ENCODE data around the gene TENM4.
"Not testable (repeated sequence)": the region's sequence is repeated elsewhere in the genome, so short reads cannot be mapped to it uniquely, and the experiment has no call there.

The TENM4 gene

GRCh38 chr11:78840623-78841022 lies 600.2 kb downstream of the TENM4 start:
- no peak for TF ChIP-seq ZNF274 (IDR thresholded peaks at IDR 0.05; ENCODE audit: low read depth, low read length)
- no peak overlapping the region for H3K4me3 ChIP-seq (ENCODE audit: low read length)

- TF ChIP-seq ZNF274 (IDR thresholded peaks at IDR 0.05; ENCODE audit: low read depth, low read length) = no peak
- no peak overlapping the region for H3K4me3 ChIP-seq (ENCODE audit: low read length)
These were observed 600.6 kb downstream of the TENM4 start for GRCh38 chr11:78840200-78840599.

DNA sequence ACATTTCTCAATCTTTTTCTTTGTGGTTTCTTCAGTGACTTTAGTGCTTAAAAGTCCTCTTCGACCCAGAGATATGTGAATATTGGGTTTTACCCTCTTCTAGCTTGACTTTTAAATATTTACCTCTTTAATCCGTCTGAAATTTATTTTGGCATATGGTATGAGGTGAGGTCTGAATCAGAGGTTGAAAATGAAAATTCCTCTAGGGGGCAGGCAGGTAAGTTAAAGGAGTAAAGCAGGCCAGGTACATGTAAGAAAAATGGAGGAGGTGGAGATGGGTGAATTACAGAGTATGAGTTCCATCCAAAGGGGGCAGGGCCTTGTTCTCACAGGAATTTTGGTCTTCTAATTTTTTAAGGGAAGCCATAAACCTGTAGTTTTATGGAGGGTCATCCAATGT lies 602.4 kb downstream of the TENM4 start:
- no peak for TF ChIP-seq ZNF274 (IDR thresholded peaks at IDR 0.05; ENCODE audit: low read depth, low read length)
- no peak overlapping the region for H3K4me3 ChIP-seq (ENCODE audit: low read length)

DNA sequence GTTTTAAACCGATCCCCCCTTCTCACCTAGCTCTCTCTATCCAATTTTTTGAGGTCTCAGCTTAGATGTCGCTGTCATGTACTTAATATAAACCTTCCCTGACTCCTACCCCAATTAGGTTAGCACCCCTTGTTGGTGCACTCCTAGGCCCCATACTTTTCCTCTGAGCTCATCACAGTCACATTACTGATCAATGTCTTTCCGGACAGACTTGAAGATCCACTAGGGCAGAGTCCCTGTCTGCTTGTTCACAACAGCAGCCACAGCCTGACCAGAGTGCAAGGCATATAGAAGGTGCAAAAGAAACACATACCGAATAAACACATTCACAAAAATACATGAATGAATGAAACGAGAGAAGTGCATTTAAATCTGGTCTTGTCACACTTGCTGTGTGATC lies 605.2 kb downstream of the TENM4 start:
- no peak for TF ChIP-seq ZNF274 (IDR thresholded peaks at IDR 0.05; ENCODE audit: low read depth, low read length)
- no peak overlapping the region for H3K4me3 ChIP-seq (ENCODE audit: low read length)

- no peak overlapping the region for H3K4me3 ChIP-seq (ENCODE audit: low read length)
- TF ChIP-seq ZNF274 (IDR thresholded peaks at IDR 0.05; ENCODE audit: low read depth, low read length) = no peak
These were observed 605.9 kb downstream of the TENM4 start for GRCh38 chr11:78834886-78835285.

- no peak for TF ChIP-seq ZNF274 (IDR thresholded peaks at IDR 0.05; ENCODE audit: low read depth, low read length)
- no peak overlapping the region for H3K4me3 ChIP-seq (ENCODE audit: low read length)
These were observed 607.6 kb downstream of the TENM4 start for GRCh38 chr11:78833237-78833636.

DNA sequence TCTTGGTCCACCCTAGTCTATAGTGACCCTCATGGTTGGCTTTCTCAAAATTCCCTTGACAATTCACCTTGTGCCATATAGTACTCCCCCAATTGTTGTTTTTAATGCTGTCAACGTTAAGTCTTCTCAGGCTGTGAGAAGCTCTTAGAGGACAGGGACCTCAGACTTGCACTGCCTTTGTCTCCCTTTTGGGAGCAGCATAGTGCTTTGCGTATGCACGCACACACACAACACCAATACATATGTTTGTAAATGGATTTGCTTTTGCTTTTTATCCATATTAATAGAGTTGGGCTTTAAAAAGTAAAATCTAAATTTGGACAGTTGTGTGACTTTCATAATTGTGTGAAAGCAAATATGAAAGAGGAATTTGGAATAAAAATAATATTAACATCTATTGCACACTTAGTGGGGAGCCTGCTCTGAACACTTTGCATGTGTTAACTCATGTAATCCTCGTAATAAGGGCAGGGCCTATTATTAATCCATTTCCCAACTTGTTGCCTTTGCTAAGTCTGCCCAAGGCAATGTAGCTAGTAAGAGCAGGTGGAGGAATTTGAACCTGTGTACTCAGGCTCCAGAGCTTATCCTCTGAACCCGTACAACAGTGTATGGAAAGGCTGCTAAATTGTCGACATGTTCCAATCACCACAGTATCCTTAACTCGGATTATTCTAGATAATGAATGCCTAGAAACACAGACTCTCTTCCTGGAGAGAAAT lies 608.4 kb downstream of the TENM4 start:
- H3K4me3 ChIP-seq (ENCODE audit: low read length) = no peak overlapping the region
- no peak for TF ChIP-seq ZNF274 (IDR thresholded peaks at IDR 0.05; ENCODE audit: low read depth, low read length)

GRCh38 chr11:78831571-78831970 lies 609.3 kb downstream of the TENM4 start:
- no peak for TF ChIP-seq ZNF274 (IDR thresholded peaks at IDR 0.05; ENCODE audit: low read depth, low read length)
- H3K4me3 ChIP-seq (ENCODE audit: low read length) = no peak overlapping the region

GRCh38 chr11:78830277-78830819 lies 610.5 kb downstream of the TENM4 start:
- TF ChIP-seq ZNF274 (IDR thresholded peaks at IDR 0.05; ENCODE audit: low read depth, low read length) = no peak
- H3K4me3 ChIP-seq (ENCODE audit: low read length) = no peak overlapping the region

GRCh38 chr11:78829146-78829545 lies 611.7 kb downstream of the TENM4 start:
- H3K4me3 ChIP-seq (ENCODE audit: low read length) = no peak overlapping the region
- no peak for TF ChIP-seq ZNF274 (IDR thresholded peaks at IDR 0.05; ENCODE audit: low read depth, low read length)

GRCh38 chr11:78828676-78829075 lies 612.2 kb downstream of the TENM4 start:
- TF ChIP-seq ZNF274 (IDR thresholded peaks at IDR 0.05; ENCODE audit: low read depth, low read length) = no peak
- no peak overlapping the region for H3K4me3 ChIP-seq (ENCODE audit: low read length)

DNA sequence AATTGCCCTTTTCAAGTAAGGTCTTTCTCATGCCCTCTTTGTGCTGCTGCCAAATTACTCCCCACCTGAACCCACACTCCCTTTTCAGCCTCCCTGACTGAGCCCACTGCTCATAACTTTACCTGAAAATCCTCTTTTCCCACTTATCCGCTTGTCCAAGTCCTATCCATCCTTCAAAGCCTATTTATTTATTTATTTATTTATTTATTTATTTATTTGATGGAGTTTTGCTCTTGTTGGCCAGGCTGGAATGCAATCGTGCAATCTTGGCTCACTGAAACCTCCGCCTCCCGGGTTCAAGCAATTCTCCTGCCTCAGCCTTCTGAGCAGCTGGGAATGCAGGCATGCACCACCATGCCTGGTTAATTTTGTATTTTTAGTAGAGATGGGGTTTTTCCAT lies 613.5 kb downstream of the TENM4 start:
- H3K4me3 ChIP-seq (ENCODE audit: low read length) = not testable (repeated sequence)

DNA sequence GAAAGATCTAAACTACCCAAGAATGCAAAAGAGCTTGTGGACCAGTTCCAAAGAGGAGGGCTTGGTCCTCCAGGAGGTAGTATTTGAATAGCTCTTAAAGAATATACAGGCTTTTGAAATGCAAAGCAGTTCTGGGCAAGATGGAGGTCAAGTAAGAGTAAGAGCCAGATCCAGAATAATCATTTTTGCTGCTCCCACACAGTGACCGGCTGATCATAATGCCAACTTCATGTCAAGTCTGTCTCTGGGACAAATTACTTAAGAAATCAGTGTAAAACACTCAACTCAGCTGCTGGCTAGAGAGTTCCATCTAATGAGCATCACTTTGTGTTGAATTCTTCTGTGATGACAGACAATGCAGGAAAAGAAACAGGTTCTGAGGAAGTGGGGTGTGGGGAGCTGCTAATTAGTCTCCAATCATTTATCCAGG lies 615.2 kb downstream of the TENM4 start:
- H3K4me3 ChIP-seq (ENCODE audit: low read length) = no peak overlapping the region
- TF ChIP-seq ZNF274 (IDR thresholded peaks at IDR 0.05; ENCODE audit: low read depth, low read length) = no peak

DNA sequence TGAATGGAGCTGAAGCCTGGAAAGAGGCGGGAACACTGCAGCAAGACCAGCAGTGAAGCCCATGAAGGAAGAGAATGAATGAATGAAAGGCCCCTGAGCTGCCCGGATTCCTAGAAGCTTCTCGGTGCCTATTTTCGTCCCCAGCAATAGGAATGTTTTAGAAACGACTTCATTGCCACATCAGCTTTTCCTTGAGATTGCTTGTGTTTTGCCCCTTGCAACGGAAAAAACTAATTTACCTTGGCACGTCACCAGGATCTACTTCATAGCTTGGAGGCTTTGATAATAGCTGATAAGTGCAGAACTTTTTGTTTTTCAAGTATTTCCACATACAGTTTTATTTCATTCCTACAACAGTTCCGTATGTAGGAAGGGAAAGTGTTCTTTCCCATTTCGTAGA lies 617.2 kb downstream of the TENM4 start:
- H3K4me3 ChIP-seq (ENCODE audit: low read length) = no peak overlapping the region
- no peak for TF ChIP-seq ZNF274 (IDR thresholded peaks at IDR 0.05; ENCODE audit: low read depth, low read length)

DNA sequence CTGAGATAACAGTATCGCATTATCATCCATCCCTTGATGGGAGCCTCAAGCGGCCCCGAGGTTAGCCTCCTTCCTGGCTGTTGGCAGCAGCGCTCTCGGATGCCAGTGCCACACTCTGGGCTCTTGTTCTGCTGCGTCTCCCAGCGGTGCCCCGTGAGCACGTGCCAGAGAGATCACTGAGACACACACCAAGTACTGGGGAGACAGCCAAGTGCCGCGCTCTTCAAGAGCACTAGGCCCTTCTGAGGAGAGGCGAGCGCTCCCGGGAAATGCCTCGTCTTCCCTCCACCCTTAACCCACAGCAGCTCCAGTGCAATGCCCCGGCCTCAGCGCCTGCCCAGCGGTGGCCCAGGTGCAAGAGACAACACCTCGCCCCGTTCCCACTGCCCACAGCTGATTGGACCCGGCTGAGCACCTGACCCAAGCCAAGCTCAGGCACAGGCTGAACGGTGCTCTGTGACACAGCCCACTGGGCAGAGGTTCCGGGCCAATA lies 617.9 kb downstream of the TENM4 start:
- no peak overlapping the region for H3K4me3 ChIP-seq (ENCODE audit: low read length)

More for the DNA sequence above, 617.9 kb downstream of the TENM4 start:
- no peak for TF ChIP-seq ZNF274 (IDR thresholded peaks at IDR 0.05; ENCODE audit: low read depth, low read length)
